ENCODE results near the gene PNO1. TPM values are rescaled to one million over a fixed set of nuclear protein-coding genes. Genes with fewer than 3 reads are reported as not detected.

PNO1 gene
- total and polyA plus RNA-seq, 9 of the 15 experiments (the other 6 are each of a cell fraction or from before 2014, with no cell fraction given) = 11.8 to 81.7 (median 41.1) TPM

DNA sequence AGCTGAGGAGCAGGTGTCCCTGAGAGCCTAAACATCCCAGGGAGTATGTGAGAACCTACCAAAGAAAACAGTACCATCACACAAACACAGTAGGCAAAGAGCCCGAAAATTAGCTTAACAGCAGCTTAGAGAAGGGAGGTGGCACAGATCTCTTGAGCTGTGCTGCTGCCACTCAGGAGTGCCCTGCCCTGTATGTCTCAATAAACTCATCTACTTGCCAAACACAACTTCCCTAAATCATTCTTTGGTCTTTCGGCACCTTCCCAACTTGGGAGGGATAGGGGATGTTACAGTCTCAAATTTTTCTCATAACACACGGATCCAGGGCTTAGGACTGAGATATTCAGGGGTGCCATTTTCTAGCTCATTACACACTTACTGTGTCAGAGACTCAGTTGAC, 49.6 kb upstream of the PNO1 start (continued):
- TF ChIP-seq, protein P1, sequence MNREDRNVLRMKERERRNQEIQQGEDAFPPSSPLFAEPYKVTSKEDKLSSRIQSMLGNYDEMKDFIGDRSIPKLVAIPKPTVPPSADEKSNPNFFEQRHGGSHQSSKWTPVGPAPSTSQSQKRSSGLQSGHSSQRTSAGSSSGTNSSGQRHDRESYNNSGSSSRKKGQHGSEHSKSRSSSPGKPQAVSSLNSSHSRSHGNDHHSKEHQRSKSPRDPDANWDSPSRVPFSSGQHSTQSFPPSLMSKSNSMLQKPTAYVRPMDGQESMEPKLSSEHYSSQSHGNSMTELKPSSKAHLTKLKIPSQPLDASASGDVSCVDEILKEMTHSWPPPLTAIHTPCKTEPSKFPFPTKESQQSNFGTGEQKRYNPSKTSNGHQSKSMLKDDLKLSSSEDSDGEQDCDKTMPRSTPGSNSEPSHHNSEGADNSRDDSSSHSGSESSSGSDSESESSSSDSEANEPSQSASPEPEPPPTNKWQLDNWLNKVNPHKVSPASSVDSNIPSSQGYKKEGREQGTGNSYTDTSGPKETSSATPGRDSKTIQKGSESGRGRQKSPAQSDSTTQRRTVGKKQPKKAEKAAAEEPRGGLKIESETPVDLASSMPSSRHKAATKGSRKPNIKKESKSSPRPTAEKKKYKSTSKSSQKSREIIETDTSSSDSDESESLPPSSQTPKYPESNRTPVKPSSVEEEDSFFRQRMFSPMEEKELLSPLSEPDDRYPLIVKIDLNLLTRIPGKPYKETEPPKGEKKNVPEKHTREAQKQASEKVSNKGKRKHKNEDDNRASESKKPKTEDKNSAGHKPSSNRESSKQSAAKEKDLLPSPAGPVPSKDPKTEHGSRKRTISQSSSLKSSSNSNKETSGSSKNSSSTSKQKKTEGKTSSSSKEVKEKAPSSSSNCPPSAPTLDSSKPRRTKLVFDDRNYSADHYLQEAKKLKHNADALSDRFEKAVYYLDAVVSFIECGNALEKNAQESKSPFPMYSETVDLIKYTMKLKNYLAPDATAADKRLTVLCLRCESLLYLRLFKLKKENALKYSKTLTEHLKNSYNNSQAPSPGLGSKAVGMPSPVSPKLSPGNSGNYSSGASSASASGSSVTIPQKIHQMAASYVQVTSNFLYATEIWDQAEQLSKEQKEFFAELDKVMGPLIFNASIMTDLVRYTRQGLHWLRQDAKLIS (CRISPR knock-in tag; IDR thresholded peaks at IDR 0.05) = no peak
- TF ChIP-seq E2F3 (CRISPR knock-in tag; IDR thresholded peaks at IDR 0.05) = no peak

DNA sequence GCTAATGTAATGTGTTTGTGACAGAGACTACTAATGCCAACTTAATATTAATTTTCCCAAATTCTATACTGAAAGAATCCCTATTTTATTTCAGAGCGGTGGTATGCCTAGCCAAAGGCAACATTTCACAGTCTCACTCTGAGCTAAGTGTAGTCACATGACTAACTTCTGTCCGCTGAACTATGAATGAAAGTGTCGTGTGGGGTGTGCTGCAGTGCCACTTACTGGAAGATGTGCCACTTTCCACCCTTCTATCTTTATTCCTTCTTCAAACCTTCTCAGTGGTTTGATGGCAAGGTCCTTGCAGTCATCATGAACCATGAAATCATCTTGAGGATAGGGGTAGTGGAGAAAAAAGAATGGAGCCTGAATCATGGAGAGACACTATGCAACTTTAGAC, 47.6 kb upstream of the PNO1 start:
- CTCF ChIA-PET (ENCODE audit: low intra/inter-chr PET ratio) = no interaction called here
- 26% methylated on average over 3 of the region's 3 CpGs for WGBS (ENCODE audit: insufficient coverage, low coverage, missing lambda C conversion rate)
- TF ChIP-seq XRCC5 (IDR thresholded peaks at IDR 0.05; ENCODE audit: low read depth, low read length) = no peak
- TF ChIP-seq POLR2AphosphoS2 (IDR thresholded peaks at IDR 0.05; ENCODE audit: low read length) = no peak
- TF ChIP-seq CTCF (IDR thresholded peaks at IDR 0.05 in 2 of 3, conservative IDR thresholded peaks at IDR 0.05 in 1 of 3; ENCODE audit: insufficient read depth in 2 of 3, low read depth in 1 of 3, low read length in 3 of 3) = peak; percentile 20 to 40 (median 25); a peak in 3 of 6 replicates
- TF ChIP-seq, protein P2, sequence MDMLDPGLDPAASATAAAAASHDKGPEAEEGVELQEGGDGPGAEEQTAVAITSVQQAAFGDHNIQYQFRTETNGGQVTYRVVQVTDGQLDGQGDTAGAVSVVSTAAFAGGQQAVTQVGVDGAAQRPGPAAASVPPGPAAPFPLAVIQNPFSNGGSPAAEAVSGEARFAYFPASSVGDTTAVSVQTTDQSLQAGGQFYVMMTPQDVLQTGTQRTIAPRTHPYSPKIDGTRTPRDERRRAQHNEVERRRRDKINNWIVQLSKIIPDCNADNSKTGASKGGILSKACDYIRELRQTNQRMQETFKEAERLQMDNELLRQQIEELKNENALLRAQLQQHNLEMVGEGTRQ (CRISPR knock-in tag; IDR thresholded peaks at IDR 0.05) = peak; percentile 17; the same call in 1 of the 2 replicates
- no peak for TF ChIP-seq FOXP1 (CRISPR knock-in tag; IDR thresholded peaks at IDR 0.05)
- TF ChIP-seq RAD51 (IDR thresholded peaks at IDR 0.05; ENCODE audit: borderline replicate concordance, low read depth) = peak; percentile 64
- no peak for TF ChIP-seq BRD9 (IDR thresholded peaks at IDR 0.05; ENCODE audit: low read depth, partially characterized antibody)
- no peak for TF ChIP-seq TBP (optimal IDR thresholded peaks at IDR 0.05; ENCODE audit: low read depth, low read length)
- TF ChIP-seq RAD21 (CRISPR knock-in tag; conservative IDR thresholded peaks at IDR 0.05 in 1 of 2, IDR thresholded peaks at IDR 0.05 in 1 of 2) = peak in 1 of 2 experiments; percentile 46; a peak in 2 of 4 replicates
- no peak for TF ChIP-seq HDAC8 (tag; IDR thresholded peaks at IDR 0.05)
- TF ChIP-seq, protein P3, sequence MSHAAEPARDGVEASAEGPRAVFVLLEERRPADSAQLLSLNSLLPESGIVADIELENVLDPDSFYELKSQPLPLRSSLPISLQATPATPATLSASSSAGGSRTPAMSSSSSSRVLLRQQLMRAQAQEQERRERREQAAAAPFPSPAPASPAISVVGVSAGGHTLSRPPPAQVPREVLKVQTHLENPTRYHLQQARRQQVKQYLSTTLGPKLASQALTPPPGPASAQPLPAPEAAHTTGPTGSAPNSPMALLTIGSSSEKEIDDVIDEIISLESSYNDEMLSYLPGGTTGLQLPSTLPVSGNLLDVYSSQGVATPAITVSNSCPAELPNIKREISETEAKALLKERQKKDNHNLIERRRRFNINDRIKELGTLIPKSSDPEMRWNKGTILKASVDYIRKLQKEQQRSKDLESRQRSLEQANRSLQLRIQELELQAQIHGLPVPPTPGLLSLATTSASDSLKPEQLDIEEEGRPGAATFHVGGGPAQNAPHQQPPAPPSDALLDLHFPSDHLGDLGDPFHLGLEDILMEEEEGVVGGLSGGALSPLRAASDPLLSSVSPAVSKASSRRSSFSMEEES (CRISPR knock-in tag; IDR thresholded peaks at IDR 0.05) = peak; percentile 92

More for the DNA sequence above, 47.6 kb upstream of the PNO1 start:
- Histone ChIP-seq H3K9me3 (replicated peaks; ENCODE audit: control insufficient read depth, insufficient read depth, low read depth, low read length) (peaks cover 4% of the 10 kb centered on the region; the same call in 1 of the 2 replicates), H3K9ac (ENCODE audit: insufficient read depth in 1 of 2, low read depth in 2 of 2, low read length in 2 of 2) (no peak overlapping the region), H2AFZ (ENCODE audit: low read depth, low read length) (peak overlapping the region; percentile 29; the same call in 1 of the 2 replicates), H3K4me1 (replicated peaks in 1 of 2; ENCODE audit: control insufficient read depth in 2 of 2, insufficient read depth in 2 of 2, low read length in 2 of 2) (no peaks in the 10 kb centered on the region; a peak in 1 of 5 replicates), H3K9me1 (ENCODE audit: control insufficient read depth, insufficient read depth, low read length) (no peaks in the 10 kb centered on the region), H3K27ac (ENCODE audit: extremely low read depth, low read depth, low read length) (no peak overlapping the region), H3K79me2 (ENCODE audit: control insufficient read depth, insufficient read depth, low read length) (no peaks in the 10 kb centered on the region), H3K27me3 (ENCODE audit: control insufficient read depth in 2 of 2, insufficient read depth in 2 of 2, low read length in 2 of 2) (no peaks in the 10 kb centered on the region), H4K20me1 (replicated peaks; ENCODE audit: control insufficient read depth, insufficient read depth, low read length) (no peaks in the 10 kb centered on the region), H3K4me2 (ENCODE audit: insufficient read depth, low read length) (no peak overlapping the region), H3K4me3 (no peak overlapping the region), H3K36me3 (ENCODE audit: control insufficient read depth, insufficient read depth, low read length) (no peaks in the 10 kb centered on the region)
- intact Hi-C loops (cut with micrococcal nuclease) (no loop called here), in situ Hi-C loops (cut with MboI) (no loop called here)
- FAIRE-seq (no peak), DNase-seq (ENCODE audit: extremely low read depth in 1 of 4, low spot score in 3 of 4) (no peak), ATAC-seq (peak; percentile 73)
- POLR2A ChIA-PET = no interaction called here
- BruUV-seq (replicated peaks) = no TSS peak
